Measurements from ENCODE around the gene VWC2. TPM values are rescaled to one million over a fixed set of nuclear protein-coding genes. Genes with fewer than 3 reads are reported as not detected.
A peak's percentile ranks its signal among the peaks of the same experiment; 100 is the strongest.

Gene VWC2
- total RNA-seq, 6 donors from 2014 or later: 0.09 to 0.20 (median 0.13) TPM; not detected in 2

DNA sequence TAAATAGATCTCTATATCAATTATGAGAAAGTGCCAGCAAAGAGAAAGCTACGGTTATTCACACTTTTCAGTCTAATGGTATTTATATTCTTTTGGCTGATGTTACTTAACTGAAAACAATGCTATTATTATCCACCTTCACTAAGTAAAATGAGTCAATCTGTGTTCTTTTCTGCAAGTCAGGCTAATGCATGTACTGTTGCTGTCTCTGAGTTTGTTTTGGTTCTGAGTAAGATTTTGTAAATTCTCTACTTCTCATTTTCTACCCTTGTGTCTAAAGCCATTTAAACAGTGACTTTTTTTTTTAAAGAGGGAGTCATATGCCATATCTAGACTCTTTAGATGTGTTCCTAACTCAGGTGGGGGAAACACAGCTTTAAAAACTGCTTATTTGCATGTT is 7.5 kb downstream of the VWC2 start:
- TF ChIP-seq POLR2AphosphoS5 (IDR thresholded peaks at IDR 0.05) (no peak), POLR2A (IDR thresholded peaks at IDR 0.05) (no peak), EP300 (IDR thresholded peaks at IDR 0.05) (no peak)
- TF ChIP-seq, protein P1, sequence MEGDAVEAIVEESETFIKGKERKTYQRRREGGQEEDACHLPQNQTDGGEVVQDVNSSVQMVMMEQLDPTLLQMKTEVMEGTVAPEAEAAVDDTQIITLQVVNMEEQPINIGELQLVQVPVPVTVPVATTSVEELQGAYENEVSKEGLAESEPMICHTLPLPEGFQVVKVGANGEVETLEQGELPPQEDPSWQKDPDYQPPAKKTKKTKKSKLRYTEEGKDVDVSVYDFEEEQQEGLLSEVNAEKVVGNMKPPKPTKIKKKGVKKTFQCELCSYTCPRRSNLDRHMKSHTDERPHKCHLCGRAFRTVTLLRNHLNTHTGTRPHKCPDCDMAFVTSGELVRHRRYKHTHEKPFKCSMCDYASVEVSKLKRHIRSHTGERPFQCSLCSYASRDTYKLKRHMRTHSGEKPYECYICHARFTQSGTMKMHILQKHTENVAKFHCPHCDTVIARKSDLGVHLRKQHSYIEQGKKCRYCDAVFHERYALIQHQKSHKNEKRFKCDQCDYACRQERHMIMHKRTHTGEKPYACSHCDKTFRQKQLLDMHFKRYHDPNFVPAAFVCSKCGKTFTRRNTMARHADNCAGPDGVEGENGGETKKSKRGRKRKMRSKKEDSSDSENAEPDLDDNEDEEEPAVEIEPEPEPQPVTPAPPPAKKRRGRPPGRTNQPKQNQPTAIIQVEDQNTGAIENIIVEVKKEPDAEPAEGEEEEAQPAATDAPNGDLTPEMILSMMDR (IDR thresholded peaks at IDR 0.05): no peak
- Histone ChIP-seq H3K27ac (no peak overlapping the region), H3K27me3 (peaks cover 0 to 1% (median 0%) of the 10 kb centered on the region in 4 donors), H3K9me3 (no peaks in the 10 kb centered on the region), H3K36me3 (no peaks in the 10 kb centered on the region), H3K4me1 (peaks cover 0 to under 1% (median 0%) of the 10 kb centered on the region in 4 donors), H3K4me3 (no peak overlapping the region)
- ATAC-seq (ENCODE audit: low FRiP score in 2 of 2): no peak
- no peak for DNase-seq
- 93 to 95% methylated on average over 1 of the region's 1 CpG for WGBS, 2 donors

DNA sequence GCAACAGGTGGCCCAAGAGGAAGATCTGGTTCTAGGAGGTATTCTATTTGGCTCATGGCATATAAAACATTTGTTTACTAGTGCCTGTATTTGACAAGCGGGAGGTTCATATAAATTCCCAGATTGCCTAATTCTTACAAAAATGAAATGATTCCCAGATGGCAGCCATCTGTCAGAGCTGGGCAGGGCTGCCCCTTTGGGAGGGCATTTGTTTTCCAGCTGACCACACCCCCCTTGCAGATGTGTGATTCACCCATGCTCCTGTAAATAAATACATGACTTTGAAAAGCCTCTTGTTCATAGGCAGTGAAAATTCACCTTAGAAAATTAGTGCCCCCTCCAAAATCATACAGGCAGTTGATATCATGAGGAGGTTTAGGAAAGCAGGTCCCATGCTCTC is 8.6 kb downstream of the VWC2 start:
- Histone ChIP-seq H3K27me3 (no peaks in the 10 kb centered on the region), H3K4me3 (no peak overlapping the region), H3K4me1 (no peaks in the 10 kb centered on the region), H3K9me3 (no peaks in the 10 kb centered on the region), H3K27ac (no peak overlapping the region), H3K36me3 (no peaks in the 10 kb centered on the region)
- ATAC-seq (ENCODE audit: low FRiP score in 2 of 2) (no peak), DNase-seq (no peak)
- WGBS, 2 donors: 92 to 94% methylated on average over 1 of the region's 1 CpG
- no peak for TF ChIP-seq POLR2A (IDR thresholded peaks at IDR 0.05)
- no peak for TF ChIP-seq EP300 (IDR thresholded peaks at IDR 0.05)

DNA sequence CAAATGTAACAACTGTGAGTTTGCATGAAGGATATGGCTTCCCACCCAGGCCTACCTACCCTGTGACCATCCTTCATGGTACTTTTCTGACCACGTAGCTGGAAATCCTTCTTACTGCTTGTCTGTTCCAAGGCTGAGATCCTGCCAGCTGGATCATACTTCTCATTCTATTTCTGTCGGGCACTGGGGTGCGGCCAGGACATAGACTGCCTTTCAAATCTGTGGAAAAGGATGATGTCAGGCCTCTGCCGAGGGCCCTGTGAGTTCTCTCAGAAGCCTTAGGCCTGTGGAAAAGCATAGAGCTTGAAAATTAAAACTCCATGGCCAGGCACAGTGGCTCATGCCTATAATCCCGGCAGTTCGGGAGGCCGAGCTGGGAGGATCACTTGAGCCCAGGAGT is 10.0 kb downstream of the VWC2 start:
- 79 to 85% methylated on average over 7 of the region's 7 CpGs for whole genome bisulfite sequencing, 2 donors
- no peaks in the 10 kb centered on the region for H3K27me3 ChIP-seq
- ATAC-seq (ENCODE audit: low FRiP score in 2 of 2): no peak
- no peak for TF ChIP-seq POLR2A (IDR thresholded peaks at IDR 0.05)
- no peak for TF ChIP-seq EP300 (IDR thresholded peaks at IDR 0.05)
- TF ChIP-seq POLR2AphosphoS5 (IDR thresholded peaks at IDR 0.05): no peak
- TF ChIP-seq, protein P1 (IDR thresholded peaks at IDR 0.05): no peak
- no peaks in the 10 kb centered on the region for H3K9me3 ChIP-seq
- H3K4me3 ChIP-seq: no peak overlapping the region
- H3K4me1 ChIP-seq: no peaks in the 10 kb centered on the region
- H3K27ac ChIP-seq: no peak overlapping the region
- no peaks in the 10 kb centered on the region for H3K36me3 ChIP-seq
- no peak for DNase-seq

DNA sequence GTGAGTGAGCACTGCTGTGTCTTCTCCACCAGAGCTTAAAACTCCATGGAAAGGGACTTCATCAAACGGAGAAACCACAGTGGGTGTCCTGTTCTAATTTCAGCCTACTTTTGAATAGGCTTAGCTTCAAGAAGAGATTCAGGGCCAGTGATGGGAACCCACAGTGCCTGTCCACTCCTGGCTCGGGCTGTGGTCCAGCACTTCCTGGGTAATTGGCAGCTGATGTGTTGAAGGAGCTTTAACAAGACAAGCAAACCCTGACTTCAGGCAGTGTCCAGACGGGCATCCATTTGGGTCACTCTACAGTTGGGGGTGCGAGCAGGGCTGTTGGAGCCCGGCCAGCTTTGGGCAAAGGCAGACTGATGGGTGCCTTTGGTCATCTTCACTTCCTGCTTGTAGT is 14.5 kb downstream of the VWC2 start:
- no peaks in the 10 kb centered on the region for H3K27me3 ChIP-seq
- no peak for ATAC-seq (ENCODE audit: low FRiP score in 2 of 2)
- peak in 1 of 2 donors; percentile 6 for DNase-seq
- no peak overlapping the region for H3K27ac ChIP-seq
- no peaks in the 10 kb centered on the region for H3K36me3 ChIP-seq
- WGBS, 2 donors: 78 to 86% methylated on average over 4 to 5 of the region's 5 CpGs
- TF ChIP-seq POLR2A (IDR thresholded peaks at IDR 0.05) (no peak), EP300 (IDR thresholded peaks at IDR 0.05) (no peak)
- TF ChIP-seq, protein P1 (IDR thresholded peaks at IDR 0.05): no peak
- no peaks in the 10 kb centered on the region for H3K9me3 ChIP-seq
- no peak overlapping the region for H3K4me3 ChIP-seq
- no peaks in the 10 kb centered on the region for H3K4me1 ChIP-seq

DNA sequence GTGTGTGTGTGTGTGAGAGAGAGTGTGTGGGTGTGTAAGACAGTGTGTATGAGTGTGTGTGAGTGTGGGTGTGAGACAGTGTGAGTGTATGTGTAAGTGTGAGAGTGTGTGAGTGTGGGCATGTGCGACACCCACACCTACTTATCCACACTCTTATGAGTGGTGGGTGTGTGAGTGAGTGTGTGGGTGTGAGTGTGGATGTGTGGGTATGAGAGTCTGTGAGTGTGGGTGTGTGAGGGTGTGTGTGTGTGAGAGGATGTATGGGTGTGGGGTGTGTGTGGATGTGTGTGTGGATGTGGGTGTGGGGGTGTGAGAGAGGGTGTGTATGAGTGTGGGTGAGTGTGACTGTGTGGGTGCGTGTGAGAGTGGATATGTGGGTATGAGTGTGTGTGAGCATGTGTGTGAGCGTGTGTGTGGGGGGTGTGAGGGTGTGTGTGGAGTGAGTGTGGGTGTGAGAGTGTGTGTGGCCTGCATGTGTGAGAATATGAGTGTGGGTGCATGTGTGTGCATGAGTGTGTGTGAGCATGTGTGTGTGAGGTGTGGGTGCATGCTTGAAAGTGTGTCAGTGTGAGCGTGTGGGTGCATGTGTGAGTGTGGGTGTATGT is 15.1 kb downstream of the VWC2 start:
- DNase-seq (no peak), ATAC-seq (ENCODE audit: low FRiP score in 2 of 2) (peak; percentile 6 to 50)
- Histone ChIP-seq H3K4me1 (no peaks in the 10 kb centered on the region), H3K36me3 (no peaks in the 10 kb centered on the region), H3K4me3 (no peak overlapping the region), H3K9me3 (no peaks in the 10 kb centered on the region), H3K27ac (no peak overlapping the region), H3K27me3 (no peaks in the 10 kb centered on the region)
- TF ChIP-seq EP300 (IDR thresholded peaks at IDR 0.05) (no peak), POLR2A (IDR thresholded peaks at IDR 0.05) (no peak), POLR2AphosphoS5 (IDR thresholded peaks at IDR 0.05) (no peak)
- TF ChIP-seq, protein P1 (IDR thresholded peaks at IDR 0.05): no peak
- 91 to 93% methylated on average over 4 of the region's 4 CpGs for WGBS, 2 donors
